Epithelial cell of proximal tubule (primary cell): ENCODE data around the gene KIAA0040. TPM values are rescaled to one million over a fixed set of nuclear protein-coding genes. Genes with fewer than 3 reads are reported as not detected.
A peak's percentile ranks its signal among the peaks of the same experiment; 100 is the strongest.

ENCODE experiments used
- DNase-seq: peaks from one replicate; pipeline ENCODE4 v3.0.0-alpha.2; 2011; ENCODE audit warnings: low read depth
- H3K4me3 ChIP-seq: 2 replicates; pipeline ENCODE4 v1.5.1; 2011; ENCODE audit warnings: low read depth, mild to moderate bottlenecking, low read length
- CTCF ChIP-seq: conservative IDR thresholded peaks from 2 replicates; pipeline ENCODE4 v1.5.1; 2012; ENCODE audit warnings: low read depth, mild to moderate bottlenecking, low read length
- total RNA-seq: library from RNA; depleted of rRNA; stranded (reverse); fragments of >200 nt; gene quantifications from 2 replicates; pipeline ENCODE4 v1.2.3, GENCODE V29; 2015

The KIAA0040 gene
- 4.2 and 5.4 TPM in 2 replicates for total RNA-seq

DNA sequence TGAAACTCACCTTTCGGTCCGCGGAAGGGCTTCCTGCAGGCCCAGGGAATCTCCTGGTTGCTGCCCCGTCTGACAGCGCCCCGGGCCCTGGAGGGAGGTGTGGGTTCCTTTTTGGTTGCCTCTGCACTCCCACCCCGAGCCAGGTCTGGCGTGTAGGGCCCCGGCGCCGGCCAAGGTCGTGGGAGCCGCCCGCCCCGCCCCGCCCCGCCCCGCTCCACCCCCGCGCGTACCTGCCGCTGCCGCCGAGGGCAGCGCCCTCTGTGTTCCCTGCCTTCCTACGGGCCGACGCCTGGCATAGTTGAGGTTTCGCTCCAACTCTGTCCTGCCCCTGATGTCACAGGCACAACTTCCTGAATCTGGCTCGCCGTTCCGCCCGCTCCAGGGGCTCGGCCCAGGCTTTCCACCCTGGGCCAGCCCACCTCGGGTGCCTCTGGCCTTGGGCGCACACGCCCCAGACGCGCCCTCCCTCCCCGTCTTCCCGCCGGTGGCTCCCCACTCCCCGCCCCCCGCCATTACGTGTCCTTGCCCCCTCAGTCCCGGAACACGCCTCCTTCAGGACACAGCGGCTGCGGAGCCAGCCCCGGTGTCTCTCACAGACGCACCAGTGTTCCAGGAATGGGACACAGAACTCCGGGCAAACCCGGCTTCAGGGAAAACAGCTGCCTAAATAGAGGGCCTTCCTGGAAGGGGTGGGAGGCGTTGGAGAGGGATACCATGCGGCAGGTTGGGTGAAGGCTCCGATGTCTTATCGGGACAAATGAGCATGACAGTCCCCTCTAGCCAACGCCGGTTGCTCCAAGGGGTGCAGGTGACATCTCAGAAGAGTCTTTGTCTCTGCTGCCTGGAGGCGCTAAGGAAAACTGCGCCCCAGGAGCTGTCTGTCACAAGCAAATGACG, at the start of gene KIAA0040:
TSS of gene KIAA0040 (minus strand) at position 147 of the 897 bp plus-strand sequence. CDS start 31,763 bp downstream, outside the sequence.
- peak within 1 kb of the TSS; percentile 64 for H3K4me3 ChIP-seq
- no peak for DNase-seq
- TF ChIP-seq CTCF: peak; percentile 8

GRCh38 chr1:175237389-175237788, 44.8 kb upstream of the KIAA0040 start:
- TF ChIP-seq CTCF: no peak
- no peak overlapping the region for H3K4me3 ChIP-seq
- DNase-seq: no peak

DNA sequence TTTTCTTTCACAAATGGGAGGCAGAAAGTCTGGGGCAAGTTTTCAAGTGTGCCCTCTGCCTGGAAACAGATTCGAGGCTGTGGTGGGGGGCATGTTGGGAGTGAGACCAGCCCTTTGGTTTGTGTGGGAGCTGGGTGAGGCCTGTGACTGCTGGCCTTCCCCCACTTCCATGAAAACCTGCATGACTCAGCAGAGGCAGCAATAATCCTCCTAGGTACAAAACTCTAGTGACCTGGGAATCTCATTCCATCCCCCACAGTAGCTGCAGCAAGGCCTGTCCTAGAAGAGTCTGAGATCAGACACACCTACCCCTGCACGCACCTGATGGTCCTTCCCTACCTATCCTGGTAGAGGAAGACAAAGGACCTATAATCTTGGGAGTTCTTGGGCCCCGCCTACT, 42.1 kb upstream of the KIAA0040 start:
- TF ChIP-seq CTCF: no peak
- DNase-seq: no peak
- no peak overlapping the region for H3K4me3 ChIP-seq

DNA sequence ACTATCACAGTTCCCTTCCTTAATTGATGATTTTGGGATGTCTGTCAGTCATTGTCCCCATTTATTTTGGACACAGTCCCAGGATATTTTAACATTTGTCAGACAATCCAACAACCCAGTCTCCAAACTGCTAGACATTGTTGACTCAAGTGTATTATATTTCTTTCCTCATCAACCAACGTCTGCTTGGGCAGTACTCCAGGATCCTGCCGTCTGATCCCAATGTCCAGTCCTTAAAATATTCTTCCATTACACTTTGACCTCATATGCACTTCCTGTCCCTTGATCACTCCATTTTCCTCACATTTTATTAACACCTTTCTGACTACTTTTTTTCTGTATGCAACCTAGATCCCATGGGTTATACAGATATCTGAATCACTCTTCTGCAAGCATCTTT, 39.8 kb upstream of the KIAA0040 start:
- DNase-seq: no peak
- H3K4me3 ChIP-seq: no peak overlapping the region
- TF ChIP-seq CTCF: no peak

DNA sequence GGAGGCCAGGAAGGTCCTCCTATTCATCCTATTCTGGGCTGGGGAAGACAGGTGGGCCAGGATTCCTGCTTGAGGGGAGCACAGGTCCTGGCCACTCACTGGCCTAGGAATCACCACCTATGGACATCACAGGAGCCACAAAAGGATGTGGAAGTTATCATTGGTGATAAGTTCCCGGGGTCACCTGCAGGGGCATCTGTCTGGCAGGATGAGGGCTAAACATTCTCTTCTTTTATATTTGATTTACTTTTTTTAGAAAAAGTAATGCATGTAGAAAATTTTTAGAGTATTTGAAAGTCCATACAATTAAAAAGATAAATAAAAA, 33.2 kb upstream of the KIAA0040 start:
- DNase-seq: no peak
- peak; percentile 6 for TF ChIP-seq CTCF
- no peak overlapping the region for H3K4me3 ChIP-seq

GRCh38 chr1:175222296-175222938, 29.8 kb upstream of the KIAA0040 start:
- no peak for TF ChIP-seq CTCF
- no peak for DNase-seq
- no peak overlapping the region for H3K4me3 ChIP-seq
